K562 (cell line): ENCODE measurements around the gene TRAIP. TPM values are rescaled to one million over a fixed set of nuclear protein-coding genes. Genes with fewer than 3 reads are reported as not detected.

ENCODE experiments used
- ATAC-seq: fragments of 200-7000 bp; cut with Tn5 transposase; 3 replicates; pipeline ENCODE4 v1.9.1; 2020; ENCODE audit warnings: moderate library complexity
- BruUV-seq: library from RNA; stranded (reverse); fragments of 400-500 nt; replicated peaks from 2 replicates; lab custom pipeline; 2021; lab: Mats Ljungman, UMichigan
- CTCF ChIA-PET: fragments of 300-600 bp; formaldehyde crosslinking; extraction: SDS; loops from one replicate; lab custom pipeline; 2021; ENCODE audit warnings: low intra/inter-chr PET ratio; lab: Yijun Ruan, JAX
- POLR2A ChIA-PET: fragments of 300-600, 350-650 bp; sonication (Branson Sonifier 250); formaldehyde crosslinking; extraction: SDS; loops from one replicate; lab custom pipeline; 2021; ENCODE audit warnings: antibody characterized with exemption, inconsistent platforms; lab: Yijun Ruan, JAX
- DNase-seq, 4 experiments: peaks; one replicate each; pipeline versions ENCODE4 v3.0.0 to v3.0.0-alpha.2; 2011 to 2018; ENCODE audit warnings: low spot score in 3 of 4, mixed read lengths in 3 of 4; ENCODE audit errors: extremely low read depth in 1 of 4
- FAIRE-seq: peaks from 2 replicates; lab custom pipeline; 2011; peaks lifted over from hg19 to GRCh38; lab: Jason Lieb, UNC
- H2AFZ ChIP-seq: 2 replicates; pipeline ENCODE4 v1.6.0; 2011; ENCODE audit warnings: low read depth, low read length, control low read depth, inconsistent platforms
- H3K27ac ChIP-seq: fragments of 200-600 bp; 3 replicates; pipeline ENCODE4 v1.8.0; 2011; ENCODE audit warnings: low read depth, mild to moderate bottlenecking, control low read depth, inconsistent platforms, low read length, moderate library complexity, mixed read lengths; ENCODE audit errors: extremely low read depth
- H3K27me3 ChIP-seq, 2 experiments: fragments of 300-600 bp in 1 of 2; 2 replicates in 1 of 2; 3 replicates in 1 of 2; pipeline versions ENCODE4 v1.6.0 to v1.8.0; 2011; ENCODE audit warnings: inconsistent platforms in 2 of 2, low read length in 2 of 2, mild to moderate bottlenecking in 1 of 2, mixed read lengths in 1 of 2, moderate library complexity in 1 of 2; ENCODE audit not compliant: control insufficient read depth in 2 of 2, insufficient read depth in 2 of 2
- H3K36me3 ChIP-seq: fragments of 300-600 bp; 3 replicates; pipeline ENCODE4 v1.8.0; 2011; ENCODE audit warnings: mild to moderate bottlenecking, low read length, inconsistent platforms; ENCODE audit not compliant: control insufficient read depth, insufficient read depth
- H3K4me1 ChIP-seq, 2 experiments: fragments of 200-600 bp in 1 of 2; replicated peaks in 1 of 2; 2 replicates in 1 of 2; 3 replicates in 1 of 2; pipeline versions ENCODE4 v1.5.1 to v1.8.0; 2011; ENCODE audit warnings: inconsistent platforms in 2 of 2, low read length in 2 of 2, mild to moderate bottlenecking in 1 of 2, mixed read lengths in 1 of 2, moderate library complexity in 1 of 2; ENCODE audit not compliant: control insufficient read depth in 2 of 2, insufficient read depth in 2 of 2
- H3K4me2 ChIP-seq: 2 replicates; pipeline ENCODE4 v1.6.1; 2011; ENCODE audit warnings: low read length, control low read depth, inconsistent platforms, mixed read lengths; ENCODE audit not compliant: insufficient read depth
- H3K4me3 ChIP-seq: fragments of 200-600 bp; sonication (generic), shearing (Covaris generic); 2 replicates; pipeline ENCODE4 v1.5.1; 2016; ENCODE audit warnings: control low read depth, inconsistent platforms
- H3K79me2 ChIP-seq: fragments of 200-600 bp; 3 replicates; pipeline ENCODE4 v1.8.0; 2011; ENCODE audit warnings: low read length, inconsistent platforms; ENCODE audit not compliant: control insufficient read depth, insufficient read depth
- H3K9ac ChIP-seq, 2 experiments: 2 replicates each; pipeline versions ENCODE4 v1.6.0 to v1.6.1; 2011; ENCODE audit warnings: low read depth in 2 of 2, low read length in 2 of 2, control low read depth in 1 of 2, inconsistent platforms in 1 of 2, mild to moderate bottlenecking in 1 of 2, mixed read lengths in 1 of 2; ENCODE audit not compliant: insufficient read depth in 1 of 2
- H3K9me1 ChIP-seq: one replicate; pipeline ENCODE4 v1.6.0; 2011; ENCODE audit warnings: inconsistent platforms, mild to moderate bottlenecking, low read length, moderate library complexity; ENCODE audit not compliant: control insufficient read depth, insufficient read depth
- H3K9me3 ChIP-seq: replicated peaks from 2 replicates; pipeline ENCODE4 v1.5.1; 2011; ENCODE audit warnings: low read depth, low read length, inconsistent platforms; ENCODE audit not compliant: control insufficient read depth, insufficient read depth
- H4K20me1 ChIP-seq: replicated peaks from 2 replicates; pipeline ENCODE4 v1.6.1; 2011; ENCODE audit warnings: low read length, inconsistent platforms, mixed read lengths; ENCODE audit not compliant: control insufficient read depth, insufficient read depth
- FOS ChIP-seq: IDR thresholded peaks from 3 replicates; pipeline ENCODE4 v1.6.1; 2011; ENCODE audit not compliant: insufficient read length; ENCODE audit errors: extremely low read depth
- PHF20 ChIP-seq: fragments of 450-650 bp; IDR thresholded peaks from 2 replicates; pipeline ENCODE4 v1.6.1; 2018; ENCODE audit not compliant: partially characterized antibody
- RNF2 ChIP-seq: sonication (generic); IDR thresholded peaks from 2 replicates; pipeline ENCODE4 v1.6.1; 2016
- TEAD4 ChIP-seq, 2 experiments: sonication (generic) in 1 of 2; formaldehyde crosslinking in 1 of 2; IDR thresholded peaks; 2 replicates each; pipeline versions ENCODE4 v1.6.1 to v1.8.0; 2012 to 2022; ENCODE audit warnings: borderline replicate concordance in 1 of 2, inconsistent platforms in 1 of 2, low read length in 1 of 2, mild to moderate bottlenecking in 1 of 2, missing genetic modification reagents in 1 of 2
- ZNF175 ChIP-seq: fragments of 200-800 bp; sonication (Bioruptor generic); IDR thresholded peaks from 2 replicates; pipeline ENCODE4 v1.6.1; 2016; ENCODE audit warnings: low read depth, mild to moderate bottlenecking, missing genetic modification characterization, missing compliant biosample characterization
- ZNF263 ChIP-seq: sonication (generic); formaldehyde crosslinking; IDR thresholded peaks from 2 replicates; pipeline ENCODE4 v1.8.0; 2022; ENCODE audit warnings: mild to moderate bottlenecking, missing genetic modification reagents, borderline replicate concordance
- WGBS: fragments of 100-300 bp; shearing (Covaris generic); methylation state at CpG from one replicate; pipeline ENCODE4 v1.1.6; 2016; ENCODE audit warnings: low coverage, mixed read lengths; ENCODE audit not compliant: insufficient coverage; ENCODE audit errors: missing lambda C conversion rate; 5-methylcytosine and 5-hydroxymethylcytosine counted together
- in situ Hi-C: fragments of 300-500 bp; cut with MboI; formaldehyde crosslinking; loops from 4 replicates; pipeline ENCODE4 v1.15.0; 2018; ENCODE audit warnings: inconsistent platforms, mixed read lengths
- intact Hi-C: fragments of 100-400 bp; cut with micrococcal nuclease; formaldehyde crosslinking; loops from 2 replicates; pipeline ENCODE4 v1.14.2; 2022
- polyA plus RNA-seq, 8 experiments: library from polyadenylated mRNA; depleted of rRNA in 4 of 8; stranded (reverse) in 5 of 8; unstranded in 3 of 8; fragments of >200 nt; fragmentation: Nextera tagmentation in 2 of 8; fragmentation: Illumina TruSeq in 1 of 8; extraction: Ambion mirVana in 2 of 8; extraction: Trizol in 1 of 8; gene quantifications; 2 replicates each; pipeline versions ENCODE4 v1.2.1 to v1.2.3, GENCODE V29; 2011 to 2014; ENCODE audit warnings: inconsistent platforms in 1 of 8, missing spikeins in 1 of 8
- total RNA-seq, 7 experiments: library from RNA; depleted of rRNA in 6 of 7; stranded (reverse); fragments of >200 nt in 6 of 7; fragmentation: Illumina TruSeq in 2 of 7; extraction: Trizol in 2 of 7; gene quantifications; 2 replicates each; pipeline versions ENCODE4 v1.2.1 to v1.2.3, GENCODE V29; 2011 to 2021; ENCODE audit warnings: low replicate concordance in 1 of 7
- TF ChIP-seq, protein P1 (sequence below): sonication (generic); formaldehyde crosslinking; IDR thresholded peaks from 2 replicates; pipeline ENCODE4 v1.8.0; 2022; ENCODE audit warnings: mild to moderate bottlenecking, missing genetic modification reagents
- TF ChIP-seq, protein P2 (sequence below): sonication (generic); formaldehyde crosslinking; IDR thresholded peaks from 2 replicates; pipeline ENCODE4 v1.9.0; 2022; ENCODE audit warnings: mild to moderate bottlenecking, missing genetic modification reagents

TRAIP gene
- total and polyA plus RNA-seq, 9 of the 15 experiments (the other 6 are each of a cell fraction or from before 2014, with no cell fraction given), result 14.3 to 38.6 (median 21.2) TPM

DNA sequence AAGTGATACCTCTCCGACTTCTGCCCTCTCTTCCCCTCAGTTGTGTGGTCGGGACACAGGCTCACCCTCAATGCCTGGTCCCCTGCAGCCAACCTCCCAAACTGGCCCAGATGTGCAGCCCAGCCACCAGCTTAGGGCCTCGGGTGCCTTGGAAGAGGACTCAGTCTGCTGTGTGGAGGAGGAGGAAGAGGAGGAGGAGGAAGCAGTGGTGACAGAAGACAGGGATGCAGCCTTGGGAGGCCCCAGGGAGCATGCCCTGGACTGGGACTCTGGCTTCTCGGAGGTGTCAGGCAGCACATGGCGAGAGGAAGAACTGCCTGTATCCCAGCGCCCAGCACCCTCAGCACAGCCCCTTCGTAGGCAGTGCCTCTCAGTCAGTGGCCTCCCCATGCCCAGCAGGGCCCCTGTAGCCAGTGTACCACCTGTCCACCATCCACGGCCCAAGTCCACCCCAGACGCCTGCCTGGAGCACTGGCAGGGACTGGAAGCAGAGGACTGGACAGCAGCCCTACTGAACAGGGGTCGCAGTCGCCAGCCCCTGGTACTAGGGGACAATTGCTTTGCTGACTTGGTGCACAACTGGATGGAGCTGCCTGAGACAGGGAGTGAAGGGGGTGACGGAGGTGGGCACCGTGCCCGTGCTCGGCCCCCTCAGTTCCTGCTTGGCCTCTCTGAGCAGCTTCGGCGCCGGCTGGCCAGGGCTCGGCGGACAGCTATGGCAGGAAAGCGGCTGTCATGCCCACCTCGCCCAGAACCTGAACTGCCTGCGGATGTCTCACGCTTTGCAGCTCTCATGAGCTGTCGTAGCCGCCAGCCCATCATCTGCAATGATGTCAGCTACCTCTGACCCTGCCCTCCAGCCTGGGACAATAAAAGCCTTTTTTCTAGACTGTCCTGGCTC lies 52.0 kb downstream of the TRAIP start:
- Histone ChIP-seq H3K9ac (peak overlapping the region in 1 of 2 experiments; percentile 95; a peak in 2 of 4 replicates), H3K9me3 (no peaks in the 10 kb centered on the region), H2AFZ (no peak overlapping the region), H3K4me3 (peak overlapping the region; percentile 82), H3K27me3 (no peaks in the 10 kb centered on the region), H3K79me2 (peaks cover 23% of the 10 kb centered on the region), H3K36me3 (peaks cover 9% of the 10 kb centered on the region; the same call in 2 of the 3 replicates), H3K27ac (peak overlapping the region; percentile 75; the same call in 2 of the 3 replicates), H3K4me1 (peaks cover 43 to 60% of the 10 kb centered on the region in 2 experiments), H3K4me2 (peak overlapping the region; percentile 96), H3K9me1 (peaks cover 4% of the 10 kb centered on the region), H4K20me1 (no peaks in the 10 kb centered on the region)
- CTCF ChIA-PET, result interaction anchor here (0.9 kb wide), 1 partner anchor 35 kb away, joined by 3 read pairs; no protein-coding TSS in a partner anchor
- ATAC-seq (no peak), DNase-seq (no peak), FAIRE-seq (no peak)
- intact Hi-C loops, result no loop called here
- TF ChIP-seq TEAD4 (IDR thresholded peaks at IDR 0.05; ENCODE audit: low read length), result no peak
- TF ChIP-seq TEAD4 (CRISPR knock-in tag; IDR thresholded peaks at IDR 0.05; ENCODE audit: borderline replicate concordance), result no peak
- TF ChIP-seq ZNF263, result peak; percentile 69; the same call in 1 of the 2 replicates
- no peak for TF ChIP-seq PHF20
- TF ChIP-seq, protein P1, sequence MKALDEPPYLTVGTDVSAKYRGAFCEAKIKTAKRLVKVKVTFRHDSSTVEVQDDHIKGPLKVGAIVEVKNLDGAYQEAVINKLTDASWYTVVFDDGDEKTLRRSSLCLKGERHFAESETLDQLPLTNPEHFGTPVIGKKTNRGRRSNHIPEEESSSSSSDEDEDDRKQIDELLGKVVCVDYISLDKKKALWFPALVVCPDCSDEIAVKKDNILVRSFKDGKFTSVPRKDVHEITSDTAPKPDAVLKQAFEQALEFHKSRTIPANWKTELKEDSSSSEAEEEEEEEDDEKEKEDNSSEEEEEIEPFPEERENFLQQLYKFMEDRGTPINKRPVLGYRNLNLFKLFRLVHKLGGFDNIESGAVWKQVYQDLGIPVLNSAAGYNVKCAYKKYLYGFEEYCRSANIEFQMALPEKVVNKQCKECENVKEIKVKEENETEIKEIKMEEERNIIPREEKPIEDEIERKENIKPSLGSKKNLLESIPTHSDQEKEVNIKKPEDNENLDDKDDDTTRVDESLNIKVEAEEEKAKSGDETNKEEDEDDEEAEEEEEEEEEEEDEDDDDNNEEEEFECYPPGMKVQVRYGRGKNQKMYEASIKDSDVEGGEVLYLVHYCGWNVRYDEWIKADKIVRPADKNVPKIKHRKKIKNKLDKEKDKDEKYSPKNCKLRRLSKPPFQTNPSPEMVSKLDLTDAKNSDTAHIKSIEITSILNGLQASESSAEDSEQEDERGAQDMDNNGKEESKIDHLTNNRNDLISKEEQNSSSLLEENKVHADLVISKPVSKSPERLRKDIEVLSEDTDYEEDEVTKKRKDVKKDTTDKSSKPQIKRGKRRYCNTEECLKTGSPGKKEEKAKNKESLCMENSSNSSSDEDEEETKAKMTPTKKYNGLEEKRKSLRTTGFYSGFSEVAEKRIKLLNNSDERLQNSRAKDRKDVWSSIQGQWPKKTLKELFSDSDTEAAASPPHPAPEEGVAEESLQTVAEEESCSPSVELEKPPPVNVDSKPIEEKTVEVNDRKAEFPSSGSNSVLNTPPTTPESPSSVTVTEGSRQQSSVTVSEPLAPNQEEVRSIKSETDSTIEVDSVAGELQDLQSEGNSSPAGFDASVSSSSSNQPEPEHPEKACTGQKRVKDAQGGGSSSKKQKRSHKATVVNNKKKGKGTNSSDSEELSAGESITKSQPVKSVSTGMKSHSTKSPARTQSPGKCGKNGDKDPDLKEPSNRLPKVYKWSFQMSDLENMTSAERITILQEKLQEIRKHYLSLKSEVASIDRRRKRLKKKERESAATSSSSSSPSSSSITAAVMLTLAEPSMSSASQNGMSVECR (CRISPR knock-in tag), result no peak
- TF ChIP-seq FOS, result no peak
- TF ChIP-seq ZNF175 (CRISPR knock-in tag), result no peak
- TF ChIP-seq, protein P2, sequence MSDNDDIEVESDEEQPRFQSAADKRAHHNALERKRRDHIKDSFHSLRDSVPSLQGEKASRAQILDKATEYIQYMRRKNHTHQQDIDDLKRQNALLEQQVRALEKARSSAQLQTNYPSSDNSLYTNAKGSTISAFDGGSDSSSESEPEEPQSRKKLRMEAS (CRISPR knock-in tag), result 0 out of 2 replicates have a peak, but pooled peaks have one; percentile 13
- no peak for TF ChIP-seq RNF2
- POLR2A ChIA-PET, result interaction anchor here (0.6 to 2.4 kb wide), 6 partner anchors 9 to 285 kb away, joined by 3 to 16 read pairs (median 4); partner anchors contain the start of genes IP6K1 and UBA7
- no TSS peak for BruUV-seq
- in situ Hi-C loops, result no loop called here
- 92% methylated on average over 20 of the region's 26 CpGs for WGBS
